Psoas muscle (tissue), 8 donors: ENCODE data around the gene DAB2IP. TPM values are rescaled to one million over a fixed set of nuclear protein-coding genes. Genes with fewer than 3 reads are reported as not detected.
A peak's percentile ranks its signal among the peaks of the same experiment; 100 is the strongest.

ENCODE experiments used
- ATAC-seq, 4 donors: fragments of 200-7000 bp; cut with Tn5 transposase; one replicate each; pipeline ENCODE4 v1.9.1; 2020; ENCODE audit warnings: moderate library complexity in 3 of 4, mild to moderate bottlenecking in 2 of 4
- DNase-seq, 2 donors: peaks; one replicate each; pipeline ENCODE4 v3.0.0-alpha.2; 2020
- H3K27ac ChIP-seq: fragments of 200-600 bp; one replicate; pipeline ENCODE4 v1.8.0; 2022
- H3K27me3 ChIP-seq, 3 donors: fragments of 200-600 bp in 1 of 3; one replicate each; pipeline versions ENCODE4 v1.6.1 to v1.8.0; 2013 to 2022; ENCODE audit warnings: low read length in 2 of 3, mild to moderate bottlenecking in 2 of 3, moderate library complexity in 1 of 3; ENCODE audit not compliant: insufficient read depth in 3 of 3
- H3K36me3 ChIP-seq, 2 donors: fragments of 200-600 bp in 1 of 2; one replicate each; pipeline versions ENCODE4 v1.6.1 to v1.8.0; 2013 to 2022; ENCODE audit warnings: low read depth in 1 of 2, mild to moderate bottlenecking in 1 of 2, moderate library complexity in 1 of 2; ENCODE audit not compliant: insufficient read depth in 1 of 2
- H3K4me1 ChIP-seq: fragments of 200-600 bp; one replicate; pipeline ENCODE4 v1.8.0; 2022
- H3K4me3 ChIP-seq: fragments of 200-600 bp; one replicate; pipeline ENCODE4 v1.8.0; 2022; ENCODE audit warnings: mild to moderate bottlenecking
- H3K9me3 ChIP-seq: fragments of 200-600 bp; one replicate; pipeline ENCODE4 v1.8.0; 2022
- WGBS, 3 donors: extraction: QIAGEN DNeasy Blood & Tissue Kit; methylation state at CpG; one replicate each; pipeline versions ENCODE4 v1.1.6 to v1.1.7; 2013; 5-methylcytosine and 5-hydroxymethylcytosine counted together
- intact Hi-C, 2 donors: fragments of 100-400 bp; cut with DNase I; formaldehyde crosslinking; loops; one replicate each; pipeline versions ENCODE4 v1.11.0 to v1.14.2; 2022
- polyA plus RNA-seq, 3 donors: library from polyadenylated mRNA; stranded (reverse); fragments of 200-250 nt; gene quantifications; one replicate each; pipeline ENCODE4 v1.2.3, GENCODE V29; 2013
- total RNA-seq, 4 donors: library from RNA; stranded (reverse); fragmentation: NEBNext Ultra II Directional in 2 of 4; extraction: Animal tissue kit (Norgen Biotek cat#: 25700) in 2 of 4; gene quantifications; one replicate each; pipeline versions ENCODE4 v1.2.1 to v1.2.4, GENCODE V29; 2021 to 2023
- TF ChIP-seq, protein P1 (sequence below): fragments of 200-600 bp; IDR thresholded peaks from one replicate; pipeline ENCODE4 v1.8.0; 2022; ENCODE audit warnings: antibody characterized with exemption
- donor health status: healthy with polysubstance abuse.
- donor health status: DM: no; HTN: no; CAD: no; lungs with moderate emphysema.
- donor health status: Bipolar disorder and iron deficiency.
- donor health status: healthy.
- donor health status: DM: yes; HTN: yes; CAD: no.
- donor health status: DM: no; HTN: no; CAD: no.
- donor health status: DM: no; HTN: no; CAD: no.
- donor health status: DM: yes; HTN: yes; CAD: no.

The DAB2IP gene
- total and polyA plus RNA-seq, 7 donors, result 14.1 to 66.2 (median 33.4) TPM

- WGBS, 3 donors, result 36 to 60% (median 41%) methylated on average over 16 of the region's 16 CpGs
- intact Hi-C loops, result no loop called here
These were observed 105.2 kb downstream of the DAB2IP start for GRCh38 chr9:121756474-121757280.

DNA sequence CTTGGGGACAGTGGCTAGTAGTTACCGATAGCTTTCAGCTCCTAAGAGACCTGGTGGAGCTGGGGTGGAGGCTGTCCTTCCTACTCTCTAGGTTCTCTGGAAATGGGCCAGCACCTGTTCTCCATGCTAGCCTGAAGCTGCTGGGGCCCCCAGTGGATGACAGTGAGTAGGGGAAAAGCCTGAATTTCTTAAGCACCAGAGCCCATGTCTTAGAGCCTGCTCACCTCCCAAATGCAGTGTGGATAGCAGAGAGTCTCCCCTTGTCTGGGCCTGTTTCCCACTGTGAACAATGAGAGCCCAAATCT is 105.8 kb downstream of the DAB2IP start:
- intact Hi-C loops, result no loop called here
- Histone ChIP-seq H3K4me3 (no peak overlapping the region), H3K36me3 (peaks cover 2 to 53% of the 10 kb centered on the region in 2 donors), H3K4me1 (peaks cover 51% of the 10 kb centered on the region), H3K27me3 (no peaks in the 10 kb centered on the region), H3K9me3 (no peaks in the 10 kb centered on the region), H3K27ac (no peak overlapping the region)
- DNase-seq (no peak), ATAC-seq (peak in 2 of 4 donors; percentile 41 to 64)
- TF ChIP-seq, protein P1, sequence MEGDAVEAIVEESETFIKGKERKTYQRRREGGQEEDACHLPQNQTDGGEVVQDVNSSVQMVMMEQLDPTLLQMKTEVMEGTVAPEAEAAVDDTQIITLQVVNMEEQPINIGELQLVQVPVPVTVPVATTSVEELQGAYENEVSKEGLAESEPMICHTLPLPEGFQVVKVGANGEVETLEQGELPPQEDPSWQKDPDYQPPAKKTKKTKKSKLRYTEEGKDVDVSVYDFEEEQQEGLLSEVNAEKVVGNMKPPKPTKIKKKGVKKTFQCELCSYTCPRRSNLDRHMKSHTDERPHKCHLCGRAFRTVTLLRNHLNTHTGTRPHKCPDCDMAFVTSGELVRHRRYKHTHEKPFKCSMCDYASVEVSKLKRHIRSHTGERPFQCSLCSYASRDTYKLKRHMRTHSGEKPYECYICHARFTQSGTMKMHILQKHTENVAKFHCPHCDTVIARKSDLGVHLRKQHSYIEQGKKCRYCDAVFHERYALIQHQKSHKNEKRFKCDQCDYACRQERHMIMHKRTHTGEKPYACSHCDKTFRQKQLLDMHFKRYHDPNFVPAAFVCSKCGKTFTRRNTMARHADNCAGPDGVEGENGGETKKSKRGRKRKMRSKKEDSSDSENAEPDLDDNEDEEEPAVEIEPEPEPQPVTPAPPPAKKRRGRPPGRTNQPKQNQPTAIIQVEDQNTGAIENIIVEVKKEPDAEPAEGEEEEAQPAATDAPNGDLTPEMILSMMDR, result no peak
- WGBS, 3 donors, result 30 to 56% (median 36%) methylated on average over 1 of the region's 1 CpG

More at GRCh38 chr9:121756474-121757280, 105.2 kb downstream of the DAB2IP start:
- Histone ChIP-seq H3K4me3 (no peak overlapping the region), H3K27ac (no peak overlapping the region), H3K27me3 (no peaks in the 10 kb centered on the region), H3K4me1 (peaks cover 57% of the 10 kb centered on the region), H3K36me3 (peaks cover 2 to 48% of the 10 kb centered on the region in 2 donors), H3K9me3 (no peaks in the 10 kb centered on the region)
- DNase-seq (no peak), ATAC-seq (peak in 3 of 4 donors; percentile 4 to 39 (median 12))
- TF ChIP-seq, protein P1, result no peak

- DNase-seq (no peak), ATAC-seq (no peak)
- WGBS, 3 donors, result 81 to 89% (median 85%) methylated on average over 9 of the region's 9 CpGs
- H3K9me3 ChIP-seq, result no peaks in the 10 kb centered on the region
- intact Hi-C loops, result no loop called here
- H3K4me3 ChIP-seq, result no peak overlapping the region
- no peak overlapping the region for H3K27ac ChIP-seq
- H3K36me3 ChIP-seq, result peaks cover 2 to 65% of the 10 kb centered on the region in 2 donors
- H3K27me3 ChIP-seq, result no peaks in the 10 kb centered on the region
- peaks cover 38% of the 10 kb centered on the region for H3K4me1 ChIP-seq
- TF ChIP-seq, protein P1, result no peak
These were observed 107.3 kb downstream of the DAB2IP start for GRCh38 chr9:121758693-121759092.

GRCh38 chr9:121759996-121760395 is 108.6 kb downstream of the DAB2IP start:
- TF ChIP-seq, protein P1, result no peak
- no peaks in the 10 kb centered on the region for H3K27me3 ChIP-seq
- H3K27ac ChIP-seq, result no peak overlapping the region
- no peak overlapping the region for H3K4me3 ChIP-seq
- peaks cover 2 to 77% of the 10 kb centered on the region in 2 donors for H3K36me3 ChIP-seq
- ATAC-seq, result no peak
- H3K9me3 ChIP-seq, result no peaks in the 10 kb centered on the region
- H3K4me1 ChIP-seq, result peaks cover 30% of the 10 kb centered on the region
- intact Hi-C loops, result no loop called here
- WGBS, 3 donors, result 96 to 98% (median 96%) methylated on average over 23 of the region's 23 CpGs
- DNase-seq, result no peak
